Ishikawa (cell line): ENCODE data around the gene SLU7.

Experiments used
- CEBPB ChIP-seq: IDR thresholded peaks from 2 replicates; pipeline ENCODE4 v1.6.1; 2012
- CREB1 ChIP-seq: IDR thresholded peaks from 2 replicates; pipeline ENCODE4 v1.6.1; 2012; ENCODE audit warnings: low read depth
- EGR1 ChIP-seq: IDR thresholded peaks from 2 replicates; pipeline ENCODE4 v1.6.1; 2012
- EP300 ChIP-seq: IDR thresholded peaks from 2 replicates; pipeline ENCODE4 v1.6.1; 2012; ENCODE audit warnings: borderline replicate concordance
- FOXM1 ChIP-seq: IDR thresholded peaks from 2 replicates; pipeline ENCODE4 v1.6.1; 2012; ENCODE audit warnings: low read depth, borderline replicate concordance
- NFIC ChIP-seq: IDR thresholded peaks from 2 replicates; pipeline ENCODE4 v1.6.1; 2012
- REST ChIP-seq: IDR thresholded peaks from 2 replicates; pipeline ENCODE4 v1.6.1; 2012; ENCODE audit warnings: low read depth, mild to moderate bottlenecking
- TAF1 ChIP-seq: IDR thresholded peaks from 2 replicates; pipeline ENCODE4 v1.6.1; 2012; ENCODE audit warnings: low read depth, mild to moderate bottlenecking
- TEAD4 ChIP-seq: IDR thresholded peaks from 2 replicates; pipeline ENCODE4 v1.6.1; 2012
- YY1 ChIP-seq: IDR thresholded peaks from 2 replicates; pipeline ENCODE4 v1.6.1; 2012; ENCODE audit warnings: low read depth
- ZBTB7A ChIP-seq: IDR thresholded peaks from 2 replicates; pipeline ENCODE4 v1.6.1; 2012; ENCODE audit warnings: low read depth
- TF ChIP-seq, protein P1 (sequence below): IDR thresholded peaks from 2 replicates; pipeline ENCODE4 v1.6.1; 2012
- TF ChIP-seq, protein P2 (sequence below): IDR thresholded peaks from 2 replicates; pipeline ENCODE4 v1.6.1; 2012

DNA sequence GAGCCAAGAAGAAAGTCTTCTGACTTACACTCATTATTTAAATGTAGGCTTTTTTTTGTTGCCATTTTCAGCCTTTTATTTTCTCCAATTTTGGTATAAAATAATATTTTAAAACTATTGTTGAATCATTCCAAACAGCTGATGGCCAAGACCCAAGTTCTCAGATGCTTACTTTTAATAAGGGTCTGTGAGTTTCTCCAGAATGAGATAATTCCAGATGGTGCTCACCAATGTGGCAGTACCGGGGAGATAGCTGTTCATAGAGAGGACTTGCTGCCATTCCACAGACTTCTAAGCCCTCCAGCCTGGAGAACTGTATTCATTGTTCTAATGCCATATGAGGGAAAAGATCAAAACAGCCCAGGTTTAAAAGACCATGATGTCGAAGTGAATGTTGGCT lies 43.2 kb downstream of the SLU7 start:
- TF ChIP-seq, protein P1, sequence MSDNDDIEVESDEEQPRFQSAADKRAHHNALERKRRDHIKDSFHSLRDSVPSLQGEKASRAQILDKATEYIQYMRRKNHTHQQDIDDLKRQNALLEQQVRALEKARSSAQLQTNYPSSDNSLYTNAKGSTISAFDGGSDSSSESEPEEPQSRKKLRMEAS, result no peak
- no peak for TF ChIP-seq TAF1
- TF ChIP-seq EP300, result no peak
- TF ChIP-seq NFIC, result no peak
- TF ChIP-seq, protein P2, sequence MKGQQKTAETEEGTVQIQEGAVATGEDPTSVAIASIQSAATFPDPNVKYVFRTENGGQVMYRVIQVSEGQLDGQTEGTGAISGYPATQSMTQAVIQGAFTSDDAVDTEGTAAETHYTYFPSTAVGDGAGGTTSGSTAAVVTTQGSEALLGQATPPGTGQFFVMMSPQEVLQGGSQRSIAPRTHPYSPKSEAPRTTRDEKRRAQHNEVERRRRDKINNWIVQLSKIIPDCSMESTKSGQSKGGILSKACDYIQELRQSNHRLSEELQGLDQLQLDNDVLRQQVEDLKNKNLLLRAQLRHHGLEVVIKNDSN, result no peak
- TF ChIP-seq REST, result no peak
- TF ChIP-seq TEAD4, result no peak
- no peak for TF ChIP-seq YY1
- no peak for TF ChIP-seq EGR1
- no peak for TF ChIP-seq ZBTB7A
- TF ChIP-seq FOXM1, result no peak
- no peak for TF ChIP-seq CREB1
- no peak for TF ChIP-seq CEBPB
